Transverse colon (tissue), 3 donors: Measurements from ENCODE around the gene MPV17L2.
"Not testable (repeated sequence)": the region's sequence is repeated elsewhere in the genome, so short reads cannot be mapped to it uniquely, and the experiment has no call there.

ENCODE experiments used
- POLR2A ChIP-seq: fragments of 450-650 bp; IDR thresholded peaks from one replicate; pipeline ENCODE4 v1.6.1; 2016; ENCODE audit warnings: antibody characterized with exemption, mild to moderate bottlenecking, moderate library complexity
- TF ChIP-seq, protein P1 (sequence below), 5 experiments: fragments of 200-600 bp in 3 of 5; fragments of 450-650 bp in 2 of 5; sonication (generic) in 3 of 5; IDR thresholded peaks; 1 replicate in 2 of 5; 2 replicates in 3 of 5; pipeline ENCODE4 v1.5.1; 2016 to 2017; ENCODE audit warnings: antibody characterized with exemption in 5 of 5, inconsistent platforms in 3 of 5, mild to moderate bottlenecking in 2 of 5, moderate library complexity in 1 of 5

- TF ChIP-seq, protein P1, sequence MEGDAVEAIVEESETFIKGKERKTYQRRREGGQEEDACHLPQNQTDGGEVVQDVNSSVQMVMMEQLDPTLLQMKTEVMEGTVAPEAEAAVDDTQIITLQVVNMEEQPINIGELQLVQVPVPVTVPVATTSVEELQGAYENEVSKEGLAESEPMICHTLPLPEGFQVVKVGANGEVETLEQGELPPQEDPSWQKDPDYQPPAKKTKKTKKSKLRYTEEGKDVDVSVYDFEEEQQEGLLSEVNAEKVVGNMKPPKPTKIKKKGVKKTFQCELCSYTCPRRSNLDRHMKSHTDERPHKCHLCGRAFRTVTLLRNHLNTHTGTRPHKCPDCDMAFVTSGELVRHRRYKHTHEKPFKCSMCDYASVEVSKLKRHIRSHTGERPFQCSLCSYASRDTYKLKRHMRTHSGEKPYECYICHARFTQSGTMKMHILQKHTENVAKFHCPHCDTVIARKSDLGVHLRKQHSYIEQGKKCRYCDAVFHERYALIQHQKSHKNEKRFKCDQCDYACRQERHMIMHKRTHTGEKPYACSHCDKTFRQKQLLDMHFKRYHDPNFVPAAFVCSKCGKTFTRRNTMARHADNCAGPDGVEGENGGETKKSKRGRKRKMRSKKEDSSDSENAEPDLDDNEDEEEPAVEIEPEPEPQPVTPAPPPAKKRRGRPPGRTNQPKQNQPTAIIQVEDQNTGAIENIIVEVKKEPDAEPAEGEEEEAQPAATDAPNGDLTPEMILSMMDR (IDR thresholded peaks at IDR 0.05): not testable (repeated sequence)
- TF ChIP-seq POLR2A: not testable (repeated sequence)
Measured at GRCh38 chr19:18209912-18210311, 16.9 kb downstream of the MPV17L2 start.
